WTC11 (cell line): Measurements from ENCODE around the gene LNX1.

Experiments
- ATF1 ChIP-seq: sonication (generic); formaldehyde crosslinking; IDR thresholded peaks from 2 replicates; pipeline ENCODE4 v1.8.1; 2023; ENCODE audit warnings: mild to moderate bottlenecking, moderate library complexity, missing genetic modification reagents
- CBFB ChIP-seq: sonication (generic); formaldehyde crosslinking; IDR thresholded peaks from 2 replicates; pipeline ENCODE4 v1.8.1; 2022; ENCODE audit warnings: mild to moderate bottlenecking, low read depth, missing genetic modification reagents
- CREB1 ChIP-seq: sonication (generic); formaldehyde crosslinking; IDR thresholded peaks from 2 replicates; pipeline ENCODE4 v1.8.0; 2023; ENCODE audit warnings: mild to moderate bottlenecking, missing genetic modification reagents
- CTCF ChIP-seq: fragments of 200-600 bp; IDR thresholded peaks from 2 replicates; pipeline ENCODE4 v1.8.0; 2022; ENCODE audit warnings: antibody characterized with exemption
- E2F4 ChIP-seq: sonication (generic); formaldehyde crosslinking; IDR thresholded peaks from 2 replicates; pipeline ENCODE4 v1.8.1; 2022; ENCODE audit warnings: low read depth, mild to moderate bottlenecking, moderate library complexity, missing genetic modification reagents, borderline replicate concordance
- NR2C2 ChIP-seq: sonication (generic); formaldehyde crosslinking; IDR thresholded peaks from 2 replicates; pipeline ENCODE4 v1.8.0; 2022; ENCODE audit warnings: mild to moderate bottlenecking, missing genetic modification reagents
- RELA ChIP-seq: sonication (generic); formaldehyde crosslinking; IDR thresholded peaks from 2 replicates; pipeline ENCODE4 v1.8.1; 2022; ENCODE audit warnings: missing genetic modification reagents, mild to moderate bottlenecking, borderline replicate concordance
- TEAD4 ChIP-seq: sonication (generic); formaldehyde crosslinking; IDR thresholded peaks from 2 replicates; pipeline ENCODE4 v1.8.0; 2022; ENCODE audit warnings: mild to moderate bottlenecking, missing genetic modification reagents

GRCh38 chr4:53538756-53539155 lies 52.5 kb downstream of the LNX1 start:
- TF ChIP-seq CTCF (no peak), TEAD4 (CRISPR knock-in tag) (no peak), NR2C2 (CRISPR knock-in tag) (no peak), CREB1 (CRISPR knock-in tag) (no peak), RELA (CRISPR knock-in tag) (no peak), ATF1 (no peak), E2F4 (no peak), CBFB (CRISPR knock-in tag) (no peak)
